ENCODE data around the gene VWA5A.
A peak's percentile ranks its signal among the peaks of the same experiment; 100 is the strongest.

The VWA5A gene

DNA sequence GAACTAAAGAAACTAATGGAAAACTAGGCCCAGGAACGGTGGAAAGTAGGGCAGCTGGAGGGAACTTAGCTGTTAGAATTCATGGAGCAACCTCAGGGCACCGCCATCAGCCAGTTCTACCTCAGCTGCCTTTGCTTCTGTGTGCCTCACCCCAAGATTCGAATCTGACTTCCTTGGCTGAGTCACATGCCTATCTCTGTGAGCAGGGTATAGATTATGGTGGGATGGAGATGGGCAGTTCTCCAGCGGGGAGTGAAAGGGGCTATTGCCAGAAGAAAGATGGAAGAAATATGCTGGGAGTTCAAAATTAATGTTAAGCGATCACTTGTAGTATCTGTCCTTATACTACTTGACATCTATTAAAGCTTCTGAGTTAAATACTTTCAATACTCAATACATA, 18.9 kb upstream of the VWA5A start:
- Histone ChIP-seq H3K27ac (ENCODE audit: low read depth, low read length) (no peak overlapping the region), H3K27me3 (ENCODE audit: control insufficient read depth in 1 of 2, insufficient read depth in 2 of 2, low read length in 2 of 2) (no peaks in the 10 kb centered on the region), H3K9me3 (ENCODE audit: low read length) (no peaks in the 10 kb centered on the region), H3K36me3 (ENCODE audit: insufficient read depth, low read length) (no peaks in the 10 kb centered on the region), H3K4me3 (ENCODE audit: low read depth in 1 of 2, low read length in 2 of 2) (no peak overlapping the region), H3K9ac (ENCODE audit: low read length) (no peak overlapping the region), H3K4me1 (ENCODE audit: insufficient read depth, low read length) (no peaks in the 10 kb centered on the region)

DNA sequence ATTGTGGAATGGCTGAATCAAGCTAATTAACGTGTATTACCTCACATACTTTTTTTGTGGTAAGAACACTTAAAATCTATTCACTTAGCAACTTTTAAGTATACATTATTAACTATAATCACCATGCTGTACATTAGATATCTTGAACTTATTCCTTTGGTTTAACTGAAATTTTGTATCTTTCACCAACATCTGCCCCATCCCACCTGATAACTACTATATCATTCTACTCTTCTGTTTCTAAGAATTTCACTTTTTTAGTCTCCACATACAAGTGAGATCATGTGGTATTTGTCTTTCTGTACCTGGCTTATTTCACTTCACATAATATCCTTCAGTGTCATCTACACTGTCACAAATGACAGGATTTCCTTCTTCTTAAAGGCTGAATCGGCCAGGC, 17.1 kb upstream of the VWA5A start:
- no peak overlapping the region for H3K9ac ChIP-seq (ENCODE audit: low read length)
- H3K4me3 ChIP-seq (ENCODE audit: low read depth in 1 of 2, low read length in 2 of 2) = no peak overlapping the region
- no peaks in the 10 kb centered on the region for H3K9me3 ChIP-seq (ENCODE audit: low read length)
- H3K27me3 ChIP-seq (ENCODE audit: control insufficient read depth in 1 of 2, insufficient read depth in 2 of 2, low read length in 2 of 2) = no peaks in the 10 kb centered on the region
- H3K4me1 ChIP-seq (ENCODE audit: insufficient read depth, low read length) = no peaks in the 10 kb centered on the region
- H3K36me3 ChIP-seq (ENCODE audit: insufficient read depth, low read length) = no peaks in the 10 kb centered on the region
- H3K27ac ChIP-seq (ENCODE audit: low read depth, low read length) = no peak overlapping the region

DNA sequence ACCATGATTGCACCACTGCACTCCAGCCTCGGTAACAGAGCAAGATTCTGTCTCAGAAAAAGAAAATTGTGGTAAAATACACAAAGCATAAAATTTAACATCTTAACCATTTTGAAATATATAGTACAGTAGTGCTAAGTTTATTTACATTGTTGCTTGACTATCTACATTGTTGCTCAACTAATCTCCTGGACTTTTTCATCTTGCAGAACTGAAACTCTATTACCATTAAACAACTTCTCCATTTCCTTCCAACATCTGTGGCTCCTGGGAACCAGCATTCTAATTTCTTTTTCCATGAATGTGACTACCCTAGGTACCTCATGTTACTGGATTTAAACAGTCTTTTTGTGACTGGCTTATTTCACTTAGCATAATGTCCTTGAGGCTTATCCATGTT, 13.5 kb upstream of the VWA5A start:
- H3K4me3 ChIP-seq (ENCODE audit: low read depth in 1 of 2, low read length in 2 of 2) = no peak overlapping the region
- H3K27ac ChIP-seq (ENCODE audit: low read depth, low read length) = no peak overlapping the region
- H3K36me3 ChIP-seq (ENCODE audit: insufficient read depth, low read length) = no peaks in the 10 kb centered on the region
- no peak overlapping the region for H3K9ac ChIP-seq (ENCODE audit: low read length)
- H3K27me3 ChIP-seq (ENCODE audit: control insufficient read depth in 1 of 2, insufficient read depth in 2 of 2, low read length in 2 of 2) = no peaks in the 10 kb centered on the region
- no peaks in the 10 kb centered on the region for H3K9me3 ChIP-seq (ENCODE audit: low read length)
- no peaks in the 10 kb centered on the region for H3K4me1 ChIP-seq (ENCODE audit: insufficient read depth, low read length)

DNA sequence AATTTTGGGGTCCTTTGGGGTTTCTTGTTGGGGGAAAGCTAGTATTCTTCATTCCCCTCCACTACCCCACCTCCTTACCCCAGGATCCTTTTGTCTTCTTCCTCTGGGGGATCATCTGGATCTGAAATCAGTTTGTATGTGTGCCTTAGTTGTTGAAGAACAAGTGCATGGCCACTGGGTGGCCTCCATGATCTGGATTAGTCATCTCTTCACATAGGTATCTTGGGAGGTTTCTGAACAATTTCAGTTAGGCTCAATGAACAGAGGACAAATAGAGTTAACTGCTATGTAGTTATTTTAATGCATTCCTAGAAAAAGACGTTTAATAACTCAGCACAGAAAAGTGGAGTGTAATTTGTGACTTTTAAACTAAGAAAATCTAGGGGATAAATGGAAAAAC, 7.1 kb upstream of the VWA5A start:
- no peaks in the 10 kb centered on the region for H3K36me3 ChIP-seq (ENCODE audit: insufficient read depth, low read length)

DNA sequence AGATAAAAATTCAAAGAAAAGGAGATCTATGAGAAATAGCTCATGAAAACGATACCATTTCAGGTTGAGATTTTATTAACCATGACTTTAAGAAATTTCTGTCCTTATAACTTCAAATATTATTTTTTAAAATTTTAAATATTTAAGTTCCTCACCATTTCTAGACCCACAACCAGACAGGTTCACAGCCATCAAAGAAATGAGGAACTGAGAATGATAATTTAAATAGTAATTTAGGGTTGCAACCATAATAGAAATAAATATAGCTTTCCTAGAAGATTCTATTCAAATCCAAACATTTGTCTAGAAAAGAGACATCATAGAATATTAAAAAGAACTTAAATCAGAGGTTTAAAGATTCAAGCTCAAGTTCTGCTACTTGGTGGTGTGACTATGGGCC, 5.9 kb upstream of the VWA5A start:
- no peaks in the 10 kb centered on the region for H3K4me1 ChIP-seq (ENCODE audit: insufficient read depth, low read length)
- no peak overlapping the region for H3K27ac ChIP-seq (ENCODE audit: low read depth, low read length)
- no peak overlapping the region for H3K9ac ChIP-seq (ENCODE audit: low read length)
- no peaks in the 10 kb centered on the region for H3K27me3 ChIP-seq (ENCODE audit: control insufficient read depth in 1 of 2, insufficient read depth in 2 of 2, low read length in 2 of 2)
- H3K4me3 ChIP-seq (ENCODE audit: low read depth in 1 of 2, low read length in 2 of 2) = no peak overlapping the region
- H3K9me3 ChIP-seq (ENCODE audit: low read length) = no peaks in the 10 kb centered on the region
- no peaks in the 10 kb centered on the region for H3K36me3 ChIP-seq (ENCODE audit: insufficient read depth, low read length)

More for the DNA sequence above, 7.1 kb upstream of the VWA5A start:
- Histone ChIP-seq H3K9me3 (ENCODE audit: low read length) (no peaks in the 10 kb centered on the region), H3K9ac (ENCODE audit: low read length) (no peak overlapping the region), H3K27ac (ENCODE audit: low read depth, low read length) (no peak overlapping the region), H3K4me3 (ENCODE audit: low read depth in 1 of 2, low read length in 2 of 2) (no peak overlapping the region), H3K4me1 (ENCODE audit: insufficient read depth, low read length) (no peaks in the 10 kb centered on the region), H3K27me3 (ENCODE audit: control insufficient read depth in 1 of 2, insufficient read depth in 2 of 2, low read length in 2 of 2) (no peaks in the 10 kb centered on the region)

DNA sequence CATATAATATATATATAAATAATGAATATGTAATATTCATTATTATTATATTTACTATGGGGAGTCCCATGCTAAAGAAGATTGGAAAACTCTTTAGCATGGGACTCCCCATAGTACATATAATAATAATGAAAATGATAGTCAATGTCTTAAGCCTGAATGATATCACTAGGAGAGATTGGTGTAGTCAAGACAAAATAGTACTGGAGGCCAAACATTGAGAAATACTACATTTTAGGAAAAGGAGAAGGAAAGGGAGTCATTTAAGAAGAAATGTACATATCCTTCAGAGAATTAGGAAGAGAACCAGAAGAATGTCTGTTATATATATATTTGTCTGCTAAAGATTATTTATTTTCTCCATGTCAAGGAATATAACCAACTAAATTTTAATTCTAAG, 5.0 kb upstream of the VWA5A start:
- Histone ChIP-seq H3K4me1 (ENCODE audit: insufficient read depth, low read length) (peaks cover 5% of the 10 kb centered on the region), H3K36me3 (ENCODE audit: insufficient read depth, low read length) (no peaks in the 10 kb centered on the region), H3K4me3 (ENCODE audit: low read depth in 1 of 2, low read length in 2 of 2) (no peak overlapping the region), H3K9ac (ENCODE audit: low read length) (no peak overlapping the region), H3K27ac (ENCODE audit: low read depth, low read length) (no peak overlapping the region), H3K9me3 (ENCODE audit: low read length) (no peaks in the 10 kb centered on the region), H3K27me3 (ENCODE audit: control insufficient read depth in 1 of 2, insufficient read depth in 2 of 2, low read length in 2 of 2) (no peaks in the 10 kb centered on the region)

DNA sequence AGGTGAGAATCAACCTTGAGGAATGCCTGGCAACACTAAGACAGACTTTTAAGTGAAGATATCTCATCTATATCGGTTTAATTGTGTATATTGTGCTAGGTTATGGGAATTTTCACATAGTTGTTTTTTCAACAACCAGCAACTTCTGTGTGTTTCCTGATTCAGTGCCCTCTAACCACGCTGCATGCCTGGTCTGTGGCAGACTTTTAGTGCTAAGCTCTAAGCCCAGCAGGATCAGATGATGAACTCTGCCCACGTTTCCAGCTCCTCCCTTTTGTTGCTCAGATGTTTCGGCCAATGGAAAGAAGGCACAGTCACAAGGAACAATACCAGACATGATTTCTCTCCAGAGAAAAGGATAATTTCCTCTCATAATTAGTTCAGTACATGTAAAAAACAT, 1.4 kb upstream of the VWA5A start:
- Histone ChIP-seq H3K36me3 (ENCODE audit: insufficient read depth, low read length) (peaks cover 14% of the 10 kb centered on the region), H3K27me3 (ENCODE audit: control insufficient read depth in 1 of 2, insufficient read depth in 2 of 2, low read length in 2 of 2) (no peaks in the 10 kb centered on the region), H3K27ac (ENCODE audit: low read depth, low read length) (no peak overlapping the region), H3K4me3 (ENCODE audit: low read depth in 1 of 2, low read length in 2 of 2) (no peak overlapping the region), H3K9me3 (ENCODE audit: low read length) (no peaks in the 10 kb centered on the region), H3K9ac (ENCODE audit: low read length) (no peak overlapping the region), H3K4me1 (ENCODE audit: insufficient read depth, low read length) (peaks cover 5% of the 10 kb centered on the region)

DNA sequence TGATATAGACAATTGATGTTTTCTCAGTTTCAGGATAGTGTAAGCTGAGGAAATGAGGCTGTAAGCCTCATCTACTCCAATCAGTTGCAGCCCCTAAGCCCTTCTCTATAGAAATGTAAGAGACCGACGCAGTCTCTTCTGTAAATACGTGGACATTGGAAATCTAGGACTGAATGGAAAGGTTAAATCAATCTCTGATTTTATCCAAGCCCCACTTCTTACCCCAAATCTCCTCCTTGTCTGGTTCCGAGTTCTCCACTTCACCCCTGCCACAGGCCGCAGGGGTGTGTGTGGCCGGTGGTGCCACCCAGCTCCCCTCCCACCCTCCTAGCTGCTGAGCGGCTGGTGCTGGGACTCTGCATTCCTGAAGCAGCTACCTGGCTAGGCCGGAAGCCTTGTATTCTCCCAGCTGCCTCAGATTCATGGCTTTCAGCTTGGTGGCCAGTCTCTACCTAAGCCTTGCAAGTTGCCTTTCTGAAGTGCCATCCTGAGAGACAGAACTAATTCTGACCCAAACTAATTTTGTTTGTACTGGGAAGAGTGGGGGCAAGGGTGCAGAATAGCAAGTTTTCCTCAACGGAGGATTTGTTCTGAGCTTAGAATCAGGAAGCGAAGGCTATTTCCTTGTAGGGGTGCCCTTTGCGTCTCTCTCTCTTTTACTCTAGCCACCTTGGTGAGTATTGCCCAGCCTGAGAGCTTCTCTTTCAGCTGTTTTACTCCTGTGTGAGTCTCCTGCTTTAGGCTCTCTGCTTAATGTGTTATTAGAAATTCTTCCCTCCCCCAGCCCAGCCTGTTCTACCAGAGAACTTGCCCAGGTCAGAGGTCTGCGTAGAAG, 749 bp downstream of the VWA5A start:
- H3K4me1 ChIP-seq (ENCODE audit: insufficient read depth, low read length) = peaks cover 5% of the 10 kb centered on the region
- peak overlapping the region; percentile 45 for H3K9ac ChIP-seq (ENCODE audit: low read length)
- peak overlapping the region; percentile 67 to 78 for H3K4me3 ChIP-seq (ENCODE audit: low read depth in 1 of 2, low read length in 2 of 2)
- H3K36me3 ChIP-seq (ENCODE audit: insufficient read depth, low read length) = peaks cover 23% of the 10 kb centered on the region
- no peaks in the 10 kb centered on the region for H3K27me3 ChIP-seq (ENCODE audit: control insufficient read depth in 1 of 2, insufficient read depth in 2 of 2, low read length in 2 of 2)
- H3K27ac ChIP-seq (ENCODE audit: low read depth, low read length) = peak overlapping the region; percentile 61
- no peaks in the 10 kb centered on the region for H3K9me3 ChIP-seq (ENCODE audit: low read length)

DNA sequence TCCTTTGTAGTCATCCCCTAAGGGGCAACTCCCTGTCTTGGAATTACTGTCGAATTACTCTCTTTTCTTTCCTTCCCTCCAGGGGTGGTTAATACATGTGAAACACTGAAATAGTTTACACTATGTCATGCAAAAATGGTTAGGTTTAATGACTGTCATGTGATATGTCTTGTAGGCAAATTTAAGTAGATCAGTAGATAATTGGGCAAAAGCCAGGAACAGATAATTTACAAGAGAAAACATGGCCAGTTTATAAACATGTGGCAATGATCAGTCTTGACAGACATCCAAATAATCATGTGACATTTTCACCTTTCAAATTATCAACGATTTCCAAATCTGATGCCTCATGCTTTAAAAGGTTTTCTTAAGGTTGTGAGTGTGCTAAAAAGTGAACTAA, 3.9 kb downstream of the VWA5A start:
- H3K36me3 ChIP-seq (ENCODE audit: insufficient read depth, low read length) = peaks cover 42% of the 10 kb centered on the region
- peaks cover 5% of the 10 kb centered on the region for H3K4me1 ChIP-seq (ENCODE audit: insufficient read depth, low read length)
- no peak overlapping the region for H3K9ac ChIP-seq (ENCODE audit: low read length)
- no peak overlapping the region for H3K27ac ChIP-seq (ENCODE audit: low read depth, low read length)
- no peaks in the 10 kb centered on the region for H3K27me3 ChIP-seq (ENCODE audit: control insufficient read depth in 1 of 2, insufficient read depth in 2 of 2, low read length in 2 of 2)
- no peaks in the 10 kb centered on the region for H3K9me3 ChIP-seq (ENCODE audit: low read length)
- H3K4me3 ChIP-seq (ENCODE audit: low read depth in 1 of 2, low read length in 2 of 2) = no peak overlapping the region

DNA sequence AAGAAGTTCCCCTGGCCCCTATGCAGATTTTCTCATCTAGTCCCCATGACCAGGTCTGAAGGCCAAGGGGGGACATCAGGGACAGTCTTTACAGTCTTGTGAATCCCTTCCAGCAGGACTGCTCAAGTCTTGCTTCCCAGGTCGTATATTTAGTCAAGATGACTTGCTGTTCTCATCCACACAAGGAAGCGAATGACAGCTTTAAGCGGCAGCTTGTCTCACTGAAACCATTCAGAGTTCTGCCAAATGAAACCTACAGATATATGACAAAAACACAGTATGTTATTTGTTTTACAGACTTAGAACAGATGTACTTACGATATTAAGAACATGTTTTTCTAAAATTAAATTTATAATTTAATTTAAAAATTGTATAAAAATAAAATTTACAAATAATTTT, 5.6 kb downstream of the VWA5A start:
- H3K9me3 ChIP-seq (ENCODE audit: low read length) = no peaks in the 10 kb centered on the region
- no peaks in the 10 kb centered on the region for H3K4me1 ChIP-seq (ENCODE audit: insufficient read depth, low read length)
- peaks cover 50% of the 10 kb centered on the region for H3K36me3 ChIP-seq (ENCODE audit: insufficient read depth, low read length)
- no peak overlapping the region for H3K4me3 ChIP-seq (ENCODE audit: low read depth in 1 of 2, low read length in 2 of 2)
- H3K27ac ChIP-seq (ENCODE audit: low read depth, low read length) = no peak overlapping the region
- no peaks in the 10 kb centered on the region for H3K27me3 ChIP-seq (ENCODE audit: control insufficient read depth in 1 of 2, insufficient read depth in 2 of 2, low read length in 2 of 2)
- no peak overlapping the region for H3K9ac ChIP-seq (ENCODE audit: low read length)

DNA sequence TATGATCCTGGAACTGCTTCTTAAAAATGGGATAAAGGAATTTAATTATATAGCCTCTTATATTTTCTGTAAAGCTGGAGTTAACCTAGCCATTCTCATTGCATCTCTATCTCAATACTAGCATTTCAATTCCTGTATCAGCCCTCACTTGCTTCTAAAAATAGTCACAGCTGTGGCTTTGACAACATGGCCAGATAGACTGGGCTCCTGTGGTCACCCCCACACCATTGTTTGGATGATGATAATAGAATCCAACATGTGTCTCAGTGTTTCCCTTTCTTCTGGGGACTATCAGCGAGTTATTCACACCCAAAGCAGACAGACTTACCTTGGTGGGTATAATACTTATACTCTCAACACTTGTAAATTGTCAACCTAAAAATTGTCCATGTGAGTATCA, 6.9 kb downstream of the VWA5A start:
- Histone ChIP-seq H3K27ac (ENCODE audit: low read depth, low read length) (no peak overlapping the region), H3K9me3 (ENCODE audit: low read length) (no peaks in the 10 kb centered on the region), H3K4me1 (ENCODE audit: insufficient read depth, low read length) (no peaks in the 10 kb centered on the region), H3K27me3 (ENCODE audit: control insufficient read depth in 1 of 2, insufficient read depth in 2 of 2, low read length in 2 of 2) (no peaks in the 10 kb centered on the region), H3K4me3 (ENCODE audit: low read depth in 1 of 2, low read length in 2 of 2) (no peak overlapping the region), H3K36me3 (ENCODE audit: insufficient read depth, low read length) (peaks cover 50% of the 10 kb centered on the region), H3K9ac (ENCODE audit: low read length) (no peak overlapping the region)

DNA sequence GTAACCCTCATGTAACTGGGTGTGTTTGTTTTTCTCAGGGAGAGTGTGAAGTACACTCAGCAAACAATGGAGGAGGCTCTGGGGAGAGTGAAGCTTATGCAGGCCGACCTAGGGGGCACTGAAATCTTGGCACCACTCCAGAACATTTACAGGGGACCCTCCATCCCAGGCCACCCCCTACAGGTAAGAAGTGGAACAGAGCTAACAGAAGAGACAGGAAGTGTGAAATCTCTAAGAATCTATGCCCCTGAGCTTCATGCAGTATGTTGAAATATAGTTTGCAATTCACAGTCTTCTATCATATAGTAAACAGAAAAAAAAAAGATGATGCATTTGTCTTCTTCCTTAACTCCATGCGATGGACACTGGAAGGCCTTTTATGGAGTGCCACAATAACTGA, 8.4 kb downstream of the VWA5A start:
- Histone ChIP-seq H3K36me3 (ENCODE audit: insufficient read depth, low read length) (peaks cover 39% of the 10 kb centered on the region), H3K4me1 (ENCODE audit: insufficient read depth, low read length) (no peaks in the 10 kb centered on the region), H3K27ac (ENCODE audit: low read depth, low read length) (no peak overlapping the region)

More for the DNA sequence above, 8.4 kb downstream of the VWA5A start:
- no peaks in the 10 kb centered on the region for H3K9me3 ChIP-seq (ENCODE audit: low read length)
- H3K9ac ChIP-seq (ENCODE audit: low read length) = no peak overlapping the region
- H3K4me3 ChIP-seq (ENCODE audit: low read depth in 1 of 2, low read length in 2 of 2) = no peak overlapping the region
- H3K27me3 ChIP-seq (ENCODE audit: control insufficient read depth in 1 of 2, insufficient read depth in 2 of 2, low read length in 2 of 2) = no peaks in the 10 kb centered on the region

Data from muscle layer of colon (tissue), 2 donors.